HG02970 (cell line): ENCODE data around the gene ITPK1.

Experiments used
- ATAC-seq: cut with Tn5 transposase; IDR thresholded peaks from one replicate; pipeline ENCODE4 v1.9.1; 2021; ENCODE audit warnings: mild to moderate bottlenecking, moderate library complexity, moderate number of reproducible peaks; ENCODE audit not compliant: unreplicated experiment, low FRiP score

ITPK1 gene

GRCh38 chr14:93014058-93015023, 101.4 kb downstream of the ITPK1 start:
- no peak for ATAC-seq

GRCh38 chr14:93012951-93013719, 102.6 kb downstream of the ITPK1 start:
- ATAC-seq: no peak

DNA sequence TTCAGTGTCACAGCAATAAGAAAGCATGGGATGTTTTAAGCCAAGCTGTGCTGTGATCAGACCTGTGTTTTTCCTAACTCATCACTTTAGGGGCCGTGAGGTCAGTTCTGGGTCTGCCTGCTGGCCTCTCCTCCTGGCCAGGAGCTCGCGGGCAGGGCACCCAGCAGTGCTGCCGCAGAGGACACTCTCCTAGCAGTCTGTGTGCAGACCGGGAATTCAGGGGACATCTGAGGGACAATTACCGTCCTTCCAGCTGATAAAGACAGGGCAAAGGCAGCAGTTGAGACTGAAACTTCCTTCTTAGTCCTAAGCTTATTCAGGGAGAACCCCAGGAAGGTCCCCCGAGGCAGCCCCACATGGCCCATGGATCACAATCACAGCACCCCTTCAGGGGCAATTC, 103.2 kb downstream of the ITPK1 start:
- no peak for ATAC-seq

GRCh38 chr14:93011650-93012325, 103.9 kb downstream of the ITPK1 start:
- no peak for ATAC-seq

- no peak for ATAC-seq
Observed at GRCh38 chr14:93011141-93011529, 104.6 kb downstream of the ITPK1 start.

DNA sequence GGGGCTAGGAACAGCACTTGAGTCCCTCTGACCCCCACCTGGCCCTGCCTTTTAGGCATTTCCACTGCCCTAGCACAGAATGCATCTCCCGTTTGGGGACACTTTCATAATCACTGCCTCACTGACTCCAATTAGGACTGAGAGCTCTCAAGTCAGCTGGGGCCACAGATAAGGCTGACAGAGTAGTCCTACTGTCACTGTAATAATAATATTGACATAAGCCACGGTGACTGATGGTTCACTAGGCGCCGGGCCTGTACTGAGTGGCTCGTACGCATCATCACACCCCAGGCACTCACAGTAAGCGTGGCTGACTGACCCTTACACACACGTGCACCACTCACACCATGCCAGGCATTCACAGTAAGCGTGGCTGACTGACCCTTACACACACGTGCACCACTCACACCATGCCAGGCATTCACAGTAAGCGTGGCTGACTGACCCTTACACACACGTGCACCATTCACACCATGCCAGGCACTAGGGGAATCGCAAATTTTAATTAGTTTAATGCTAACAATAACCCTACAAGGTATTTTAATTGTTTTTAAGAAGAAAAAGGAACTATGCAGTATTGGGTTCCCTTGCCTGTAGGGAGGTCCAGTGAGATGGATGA, 105.1 kb downstream of the ITPK1 start:
- no peak for ATAC-seq

- ATAC-seq: no peak
Observed at GRCh38 chr14:93010130-93010499, 105.6 kb downstream of the ITPK1 start.

DNA sequence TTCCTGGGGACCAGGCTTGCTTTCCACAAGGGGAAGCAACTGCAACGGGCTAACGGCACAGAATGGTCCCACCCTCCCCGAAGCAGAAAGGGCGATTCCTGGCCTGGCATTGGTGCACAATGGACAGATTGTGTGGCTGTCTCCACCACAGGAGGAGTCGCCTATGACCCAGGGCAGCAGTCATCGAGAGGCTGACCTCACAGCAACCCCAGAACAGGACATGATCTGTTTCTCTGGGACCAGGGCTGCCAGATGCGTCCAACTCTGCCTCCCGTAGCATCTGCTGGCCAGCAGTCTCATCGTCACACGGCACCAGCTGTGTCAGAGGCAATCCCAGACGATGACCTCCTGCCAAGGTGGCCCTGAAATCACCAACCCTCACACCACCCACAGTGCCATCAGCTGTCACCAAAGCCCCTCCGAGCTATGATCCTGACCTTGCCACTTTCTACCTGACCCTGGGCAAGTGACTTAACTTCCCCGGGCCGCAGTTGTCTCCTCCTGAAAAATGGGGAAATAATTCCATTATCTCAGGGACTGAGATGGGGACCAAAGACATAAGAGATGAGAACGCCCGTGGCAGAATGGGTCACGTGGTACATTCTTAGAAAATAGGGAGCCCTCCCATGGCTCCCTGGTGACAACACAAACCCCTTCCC, 106.1 kb downstream of the ITPK1 start:
- no peak for ATAC-seq

- ATAC-seq: no peak
Observed at GRCh38 chr14:93008381-93008780, 107.3 kb downstream of the ITPK1 start.

- ATAC-seq: no peak
Observed at GRCh38 chr14:93007225-93007997, 108.3 kb downstream of the ITPK1 start.

GRCh38 chr14:93006567-93007051, 109.1 kb downstream of the ITPK1 start:
- no peak for ATAC-seq

DNA sequence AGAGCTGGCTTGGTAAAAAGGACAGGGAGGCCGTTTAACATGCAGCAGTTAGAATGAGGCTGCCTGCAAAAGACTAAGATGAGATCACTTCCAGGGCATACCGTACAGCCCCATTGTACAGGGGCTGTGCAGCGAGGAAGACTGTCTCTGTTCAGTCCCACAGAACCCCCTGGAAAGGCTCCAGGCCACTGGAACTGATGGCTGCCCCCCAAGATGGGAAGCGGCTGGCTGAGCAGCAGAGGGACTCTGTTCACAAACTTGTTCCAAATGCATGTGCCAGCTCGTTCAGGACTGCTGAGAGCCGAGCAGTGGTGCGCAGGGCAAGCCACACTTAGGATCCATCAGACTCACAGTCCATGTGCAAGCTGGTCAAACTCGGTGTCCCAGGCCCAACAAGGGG, 109.9 kb downstream of the ITPK1 start:
- no peak for ATAC-seq

GRCh38 chr14:93005135-93005813, 110.5 kb downstream of the ITPK1 start:
- ATAC-seq: no peak

- ATAC-seq: no peak
Observed at GRCh38 chr14:93004699-93005082, 111.0 kb downstream of the ITPK1 start.

GRCh38 chr14:93003945-93004698, 111.6 kb downstream of the ITPK1 start:
- no peak for ATAC-seq

- no peak for ATAC-seq
Observed at GRCh38 chr14:93002851-93003298, 112.8 kb downstream of the ITPK1 start.

DNA sequence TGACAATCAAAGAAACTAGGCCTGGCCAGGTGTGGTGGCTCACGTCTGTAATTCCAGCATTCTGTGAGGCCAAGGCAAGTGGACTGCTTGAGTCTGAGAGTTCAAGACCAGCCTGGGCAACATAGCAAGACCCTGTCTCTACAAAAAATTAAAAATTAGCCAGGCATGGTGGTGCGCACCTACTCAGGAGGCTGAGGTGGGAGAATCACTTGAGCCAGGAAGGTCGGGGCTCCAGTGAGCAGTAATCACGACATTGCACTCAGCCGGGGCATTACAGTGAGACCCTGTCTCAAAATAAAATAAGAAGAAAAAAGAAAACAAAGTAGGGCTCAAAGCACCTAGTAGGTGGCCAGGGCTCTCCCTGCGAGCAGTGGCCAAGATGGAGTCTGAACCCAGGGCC, 113.7 kb downstream of the ITPK1 start:
- no peak for ATAC-seq

DNA sequence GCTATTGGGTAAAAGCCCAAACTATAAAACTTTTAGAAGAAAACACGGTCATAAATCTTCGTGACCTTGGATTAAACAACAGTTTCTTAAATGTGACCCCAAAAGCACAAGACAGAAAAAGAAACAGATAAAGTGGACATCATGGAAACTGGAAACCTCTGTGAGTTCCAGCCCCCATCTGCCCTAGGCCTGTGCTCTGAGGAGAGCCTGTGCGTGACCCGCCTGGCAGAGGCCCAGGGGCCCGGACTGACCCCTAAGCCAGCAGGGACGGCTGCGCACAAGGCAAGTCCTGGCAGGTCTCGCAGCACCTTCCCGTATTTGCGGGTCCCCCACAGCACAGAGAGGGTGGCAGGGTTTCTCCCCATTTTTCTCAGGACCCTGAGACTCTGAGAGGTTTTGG, 116.8 kb downstream of the ITPK1 start:
- ATAC-seq: no peak
